ENCODE data around the gene SHPK. TPM values are rescaled to one million over a fixed set of nuclear protein-coding genes. Genes with fewer than 3 reads are reported as not detected.
A peak's percentile ranks its signal among the peaks of the same experiment; 100 is the strongest.

Gene SHPK
- polyA plus RNA-seq (2012; ENCODE audit: missing spikeins): 6.5 TPM

- peak; percentile 46; the same call in 1 of the 2 replicates for TF ChIP-seq POLR2AphosphoS5 (IDR thresholded peaks at IDR 0.05; ENCODE audit: low read depth, low read length)
- peak; percentile 83 for TF ChIP-seq POLR2A (IDR thresholded peaks at IDR 0.05; ENCODE audit: low read depth, low read length)
- TF ChIP-seq TAF1 (IDR thresholded peaks at IDR 0.05; ENCODE audit: borderline replicate concordance, low read depth, low read length): peak; percentile 52; the same call in 1 of the 2 replicates
- FAIRE-seq: peak; percentile 99
Observed at GRCh38 chr17:3636154-3636907, at the start of gene SHPK, which contains the start of gene CTNS. SHPK (minus strand) TSS chr17:3636250; CDS start chr17:3636219, 31 bp downstream. CTNS (plus strand) TSS chr17:3636760; CDS start chr17:3640207, 3,447 bp downstream.

GRCh38 chr17:3685174-3685573, 49.1 kb upstream of the SHPK start:
- TF ChIP-seq TAF1 (IDR thresholded peaks at IDR 0.05; ENCODE audit: borderline replicate concordance, low read depth, low read length): no peak
- FAIRE-seq (no peak), DNase-seq (ENCODE audit: insufficient read length) (no peak)

More at GRCh38 chr17:3636154-3636907, at the start of gene SHPK, which contains the start of gene CTNS:
- peak; percentile 99 for DNase-seq (ENCODE audit: insufficient read length)

GRCh38 chr17:3683054-3683511, 47.0 kb upstream of the SHPK start:
- FAIRE-seq (peak; percentile 96), DNase-seq (ENCODE audit: insufficient read length) (peak; percentile 90)

GRCh38 chr17:3682033-3682432, 46.0 kb upstream of the SHPK start:
- TF ChIP-seq TAF1 (IDR thresholded peaks at IDR 0.05; ENCODE audit: borderline replicate concordance, low read depth, low read length): no peak
- no peak for TF ChIP-seq POLR2A (IDR thresholded peaks at IDR 0.05; ENCODE audit: low read depth, low read length)
- TF ChIP-seq POLR2AphosphoS5 (IDR thresholded peaks at IDR 0.05; ENCODE audit: low read depth, low read length): no peak
- DNase-seq (ENCODE audit: insufficient read length) (no peak), FAIRE-seq (no peak)

More at GRCh38 chr17:3683054-3683511, 47.0 kb upstream of the SHPK start:
- TF ChIP-seq TAF1 (IDR thresholded peaks at IDR 0.05; ENCODE audit: borderline replicate concordance, low read depth, low read length): no peak
- no peak for TF ChIP-seq POLR2A (IDR thresholded peaks at IDR 0.05; ENCODE audit: low read depth, low read length)
- TF ChIP-seq POLR2AphosphoS5 (IDR thresholded peaks at IDR 0.05; ENCODE audit: low read depth, low read length): no peak

- TF ChIP-seq POLR2AphosphoS5 (IDR thresholded peaks at IDR 0.05; ENCODE audit: low read depth, low read length) (no peak), TAF1 (IDR thresholded peaks at IDR 0.05; ENCODE audit: borderline replicate concordance, low read depth, low read length) (no peak), POLR2A (IDR thresholded peaks at IDR 0.05; ENCODE audit: low read depth, low read length) (no peak)
- DNase-seq (ENCODE audit: insufficient read length) (no peak), FAIRE-seq (peak; percentile 33)
Observed at GRCh38 chr17:3681565-3681964, 45.5 kb upstream of the SHPK start.

GRCh38 chr17:3681057-3681456, 45.0 kb upstream of the SHPK start:
- no peak for DNase-seq (ENCODE audit: insufficient read length)
- no peak for FAIRE-seq

GRCh38 chr17:3679531-3680126, 43.6 kb upstream of the SHPK start:
- TF ChIP-seq POLR2AphosphoS5 (IDR thresholded peaks at IDR 0.05; ENCODE audit: low read depth, low read length): no peak
- no peak for TF ChIP-seq POLR2A (IDR thresholded peaks at IDR 0.05; ENCODE audit: low read depth, low read length)
- no peak for TF ChIP-seq TAF1 (IDR thresholded peaks at IDR 0.05; ENCODE audit: borderline replicate concordance, low read depth, low read length)
- DNase-seq (ENCODE audit: insufficient read length): no peak
- FAIRE-seq: no peak

More at GRCh38 chr17:3681057-3681456, 45.0 kb upstream of the SHPK start:
- TF ChIP-seq TAF1 (IDR thresholded peaks at IDR 0.05; ENCODE audit: borderline replicate concordance, low read depth, low read length) (no peak), POLR2A (IDR thresholded peaks at IDR 0.05; ENCODE audit: low read depth, low read length) (no peak), POLR2AphosphoS5 (IDR thresholded peaks at IDR 0.05; ENCODE audit: low read depth, low read length) (no peak)

- no peak for DNase-seq (ENCODE audit: insufficient read length)
- no peak for FAIRE-seq
- TF ChIP-seq POLR2AphosphoS5 (IDR thresholded peaks at IDR 0.05; ENCODE audit: low read depth, low read length) (no peak), TAF1 (IDR thresholded peaks at IDR 0.05; ENCODE audit: borderline replicate concordance, low read depth, low read length) (no peak)
Observed at GRCh38 chr17:3678821-3679530, 42.9 kb upstream of the SHPK start.

- FAIRE-seq (no peak), DNase-seq (ENCODE audit: insufficient read length) (no peak)
- no peak for TF ChIP-seq POLR2AphosphoS5 (IDR thresholded peaks at IDR 0.05; ENCODE audit: low read depth, low read length)
- TF ChIP-seq TAF1 (IDR thresholded peaks at IDR 0.05; ENCODE audit: borderline replicate concordance, low read depth, low read length): no peak
- TF ChIP-seq POLR2A (IDR thresholded peaks at IDR 0.05; ENCODE audit: low read depth, low read length): no peak
Observed at GRCh38 chr17:3678095-3678820, 42.2 kb upstream of the SHPK start.

- no peak for FAIRE-seq
- DNase-seq (ENCODE audit: insufficient read length): no peak
- TF ChIP-seq POLR2AphosphoS5 (IDR thresholded peaks at IDR 0.05; ENCODE audit: low read depth, low read length): no peak
- no peak for TF ChIP-seq POLR2A (IDR thresholded peaks at IDR 0.05; ENCODE audit: low read depth, low read length)
- no peak for TF ChIP-seq TAF1 (IDR thresholded peaks at IDR 0.05; ENCODE audit: borderline replicate concordance, low read depth, low read length)
Observed at GRCh38 chr17:3675886-3676285, 39.8 kb upstream of the SHPK start.

- no peak for FAIRE-seq
- TF ChIP-seq POLR2AphosphoS5 (IDR thresholded peaks at IDR 0.05; ENCODE audit: low read depth, low read length) (no peak), TAF1 (IDR thresholded peaks at IDR 0.05; ENCODE audit: borderline replicate concordance, low read depth, low read length) (no peak), POLR2A (IDR thresholded peaks at IDR 0.05; ENCODE audit: low read depth, low read length) (no peak)
Observed at GRCh38 chr17:3672571-3672970, 36.5 kb upstream of the SHPK start.

More at GRCh38 chr17:3672571-3672970, 36.5 kb upstream of the SHPK start:
- no peak for DNase-seq (ENCODE audit: insufficient read length)
